GM13976 (cell line): Measurements from ENCODE around the gene SPAG6.
"Not testable (repeated sequence)": the region's sequence is repeated elsewhere in the genome, so short reads cannot be mapped to it uniquely, and the experiment has no call there.

Experiments
- DNase-seq: peaks from one replicate; pipeline ENCODE4 v3.0.0; 2012; ENCODE audit warnings: low spot score
- in situ Hi-C: fragments of 300-500 bp; cut with MboI; formaldehyde crosslinking; loops from one replicate; pipeline ENCODE4 v1.12.0; 2022; ENCODE audit warnings: low sequenced_read_pairs, mixed read lengths, inconsistent platforms; ENCODE audit not compliant: unreplicated experiment
- TF ChIP-seq, protein P1 (sequence below): IDR thresholded peaks from 2 replicates; pipeline ENCODE4 v1.5.1; 2012; ENCODE audit warnings: borderline replicate concordance, mild to moderate bottlenecking; ENCODE audit not compliant: insufficient read depth; ENCODE audit errors: extremely low read depth, missing control alignments, control extremely low read depth

Gene SPAG6

DNA sequence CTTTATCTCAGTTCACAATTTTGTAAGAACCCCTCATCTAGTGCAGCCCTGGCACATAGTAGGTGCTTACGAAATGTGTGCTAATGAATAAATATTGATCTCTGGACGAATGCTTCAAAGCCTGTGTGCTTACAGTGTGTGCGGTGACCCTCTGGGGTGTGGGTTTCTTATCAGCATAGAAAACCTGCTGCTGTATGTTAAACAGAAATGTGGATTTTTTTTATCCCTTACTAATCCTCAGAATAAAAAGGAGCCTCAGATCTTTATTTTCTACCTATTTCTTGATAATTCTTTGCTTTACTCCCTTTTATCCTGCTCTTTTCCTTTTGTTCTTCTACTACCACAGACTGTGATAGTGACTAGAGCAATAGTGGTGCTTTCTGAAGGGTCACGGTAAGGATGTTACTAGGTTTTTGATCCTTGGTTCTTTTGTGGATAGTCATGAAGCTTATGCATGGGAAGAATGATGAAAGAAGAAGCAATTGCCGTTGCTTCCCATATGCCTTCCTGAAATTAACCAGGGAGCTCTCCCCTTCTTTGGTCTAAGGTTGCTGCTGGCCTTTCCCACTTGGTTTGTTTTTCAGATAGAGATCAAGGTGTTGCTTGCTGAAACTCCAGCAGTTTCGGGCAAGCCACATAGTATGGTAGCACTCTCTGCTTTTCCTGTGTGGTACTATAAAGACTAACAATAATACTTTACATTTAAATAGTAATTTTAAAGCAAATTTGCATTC, 44.7 kb downstream of the SPAG6 start:
- in situ Hi-C loops = no loop called here
- DNase-seq = no peak
- TF ChIP-seq, protein P1, sequence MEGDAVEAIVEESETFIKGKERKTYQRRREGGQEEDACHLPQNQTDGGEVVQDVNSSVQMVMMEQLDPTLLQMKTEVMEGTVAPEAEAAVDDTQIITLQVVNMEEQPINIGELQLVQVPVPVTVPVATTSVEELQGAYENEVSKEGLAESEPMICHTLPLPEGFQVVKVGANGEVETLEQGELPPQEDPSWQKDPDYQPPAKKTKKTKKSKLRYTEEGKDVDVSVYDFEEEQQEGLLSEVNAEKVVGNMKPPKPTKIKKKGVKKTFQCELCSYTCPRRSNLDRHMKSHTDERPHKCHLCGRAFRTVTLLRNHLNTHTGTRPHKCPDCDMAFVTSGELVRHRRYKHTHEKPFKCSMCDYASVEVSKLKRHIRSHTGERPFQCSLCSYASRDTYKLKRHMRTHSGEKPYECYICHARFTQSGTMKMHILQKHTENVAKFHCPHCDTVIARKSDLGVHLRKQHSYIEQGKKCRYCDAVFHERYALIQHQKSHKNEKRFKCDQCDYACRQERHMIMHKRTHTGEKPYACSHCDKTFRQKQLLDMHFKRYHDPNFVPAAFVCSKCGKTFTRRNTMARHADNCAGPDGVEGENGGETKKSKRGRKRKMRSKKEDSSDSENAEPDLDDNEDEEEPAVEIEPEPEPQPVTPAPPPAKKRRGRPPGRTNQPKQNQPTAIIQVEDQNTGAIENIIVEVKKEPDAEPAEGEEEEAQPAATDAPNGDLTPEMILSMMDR = no peak

DNA sequence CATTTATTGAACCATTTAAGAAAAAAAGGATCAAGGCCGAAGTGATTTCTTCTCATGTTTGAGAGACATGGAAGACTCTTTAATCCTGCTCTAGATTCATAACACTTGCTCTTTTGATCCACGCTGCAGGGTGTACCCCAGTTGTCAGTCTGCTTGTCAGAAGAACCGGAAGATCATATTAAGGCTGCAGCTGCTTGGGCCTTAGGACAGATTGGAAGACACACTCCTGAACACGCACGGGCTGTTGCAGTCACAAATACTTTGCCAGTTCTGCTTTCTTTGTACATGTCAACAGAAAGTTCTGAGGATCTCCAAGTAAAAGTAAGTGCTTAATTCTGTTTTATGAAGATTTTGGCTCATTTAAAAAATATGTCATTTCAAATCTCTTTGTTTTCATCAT, 46.3 kb downstream of the SPAG6 start:
- in situ Hi-C loops = no loop called here
- DNase-seq = no peak
- TF ChIP-seq, protein P1 = no peak

DNA sequence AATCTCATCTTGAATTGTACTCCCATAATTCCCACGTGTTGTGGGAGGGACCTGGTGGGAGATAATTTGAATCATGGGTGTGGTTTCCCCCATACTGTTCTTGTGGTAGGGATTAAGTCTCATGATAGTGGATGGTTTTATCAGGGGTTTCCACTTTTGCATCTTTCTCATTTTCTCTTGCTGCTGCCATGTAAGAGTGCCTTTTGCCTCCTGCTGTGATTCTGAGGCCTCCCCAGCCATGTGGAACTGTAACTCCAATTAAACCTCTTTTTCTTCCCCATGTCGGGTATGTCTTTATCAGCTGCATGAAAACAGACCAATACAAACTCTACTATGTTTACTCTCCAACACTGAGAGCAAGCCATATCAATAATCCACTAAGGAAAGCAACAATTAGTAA, 50.9 kb downstream of the SPAG6 start:
- DNase-seq, in situ Hi-C loops: not testable (repeated sequence)

DNA sequence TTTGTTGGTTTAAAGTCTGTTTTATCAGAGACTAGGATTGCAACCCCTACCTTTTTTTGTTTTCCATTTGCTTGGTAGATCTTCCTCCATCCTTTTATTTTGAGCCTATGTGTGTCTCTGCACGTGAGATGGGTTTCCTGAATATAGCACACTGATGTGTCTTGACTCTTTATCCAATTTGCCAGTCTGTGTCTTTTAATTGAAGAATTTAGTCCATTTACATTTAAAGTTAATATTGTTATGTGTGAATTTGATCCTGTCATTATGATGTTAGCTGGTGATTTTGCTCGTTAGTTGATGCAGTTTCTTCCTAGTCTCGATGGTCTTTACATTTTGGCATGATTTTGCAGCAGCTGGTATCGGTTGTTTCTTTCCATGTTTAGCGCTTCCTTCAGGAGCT, 61.6 kb downstream of the SPAG6 start:
- DNase-seq, in situ Hi-C loops: not testable (repeated sequence)

DNA sequence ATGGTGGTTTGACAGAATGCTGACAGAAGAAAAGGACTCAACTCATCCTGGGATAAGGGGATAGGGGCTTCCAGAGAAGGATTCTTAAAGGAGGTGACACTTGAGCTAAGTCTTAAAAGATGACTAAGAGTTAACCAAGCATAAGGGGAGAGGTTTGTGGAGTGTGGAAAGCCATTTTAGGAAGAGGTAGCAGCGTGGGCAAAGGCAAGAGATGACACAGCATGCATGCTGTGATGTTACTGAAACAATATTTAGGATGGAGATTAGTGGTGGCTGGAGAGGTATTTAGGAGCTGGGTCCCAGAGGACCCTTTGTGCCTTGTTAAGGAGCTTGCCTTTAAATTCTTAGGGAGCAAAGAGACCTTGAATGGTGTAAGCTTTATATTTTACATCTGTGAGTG, 65.1 kb downstream of the SPAG6 start:
- DNase-seq = no peak
- TF ChIP-seq, protein P1 = no peak
- in situ Hi-C loops = no loop called here

DNA sequence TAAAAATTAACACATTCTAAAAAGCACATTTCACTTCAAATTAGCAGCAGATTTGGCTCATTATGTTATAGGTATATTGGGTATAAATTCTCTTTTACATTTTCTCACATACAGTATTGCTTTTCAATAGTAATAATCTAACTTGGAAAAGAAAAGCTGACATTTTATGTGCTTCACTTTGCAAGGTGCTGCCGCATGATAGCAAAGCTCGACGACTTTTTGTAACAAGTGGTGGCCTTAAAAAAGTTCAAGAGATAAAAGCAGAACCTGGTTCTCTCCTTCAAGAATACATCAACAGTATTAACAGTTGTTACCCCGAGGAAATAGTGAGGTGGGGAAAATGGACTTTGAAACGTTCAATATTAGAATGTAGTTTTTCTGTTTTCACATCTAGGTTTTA, 65.5 kb downstream of the SPAG6 start:
- no peak for DNase-seq
- TF ChIP-seq, protein P1 = no peak
- in situ Hi-C loops = no loop called here

DNA sequence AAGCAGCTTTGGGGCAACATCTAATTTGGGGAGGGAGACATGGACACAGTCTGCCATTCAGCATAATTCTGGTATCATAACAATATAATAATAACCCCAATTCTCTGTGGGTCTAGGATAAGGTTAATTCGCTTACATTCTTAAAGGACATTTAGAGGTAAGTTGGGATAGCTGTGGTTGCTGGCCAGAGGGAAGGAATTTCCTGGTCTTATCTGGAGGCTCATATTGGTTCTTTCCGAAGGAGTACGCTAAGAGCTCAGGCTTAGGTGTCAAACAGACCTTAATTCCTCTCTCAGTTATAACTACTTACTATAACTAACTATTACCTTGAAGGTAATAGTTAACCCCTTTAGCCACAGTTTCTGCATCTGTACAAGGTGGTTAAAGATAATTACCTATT, 68.8 kb downstream of the SPAG6 start:
- no peak for DNase-seq
- in situ Hi-C loops = no loop called here
- TF ChIP-seq, protein P1 = no peak

DNA sequence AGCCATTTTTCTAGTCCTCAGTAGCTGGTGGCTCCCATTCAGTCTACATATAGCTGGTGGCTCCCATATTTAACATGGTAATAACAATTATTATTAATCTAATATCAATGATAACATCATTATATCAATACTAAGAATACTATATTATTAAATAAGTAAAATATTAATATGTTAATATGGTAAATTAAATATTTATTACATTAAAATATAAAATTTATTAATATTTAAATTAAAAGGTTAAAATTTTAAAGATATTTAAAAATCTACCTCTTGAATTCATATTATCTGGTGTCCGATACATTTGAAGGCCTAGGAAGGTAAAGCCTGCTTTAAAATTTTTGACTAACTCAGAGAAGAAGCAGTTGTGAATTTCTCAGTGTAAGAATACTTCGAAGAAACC, 69.8 kb downstream of the SPAG6 start:
- TF ChIP-seq, protein P1 = no peak
- in situ Hi-C loops = no loop called here
- no peak for DNase-seq
